Body of pancreas (tissue), 4 donors: Measurements from ENCODE around the gene ADK.

Experiments used
- CTCF ChIP-seq, 7 experiments: fragments of 450-650 bp in 4 of 7; fragments of 200-600 bp in 3 of 7; sonication (generic) in 3 of 7; IDR thresholded peaks; one replicate each; pipeline ENCODE4 v1.5.1; 2016 to 2019; ENCODE audit warnings: antibody characterized with exemption in 7 of 7
- POLR2A ChIP-seq, 3 donors: fragments of 450-650 bp; IDR thresholded peaks; one replicate each; pipeline ENCODE4 v1.6.1; 2016; ENCODE audit warnings: antibody characterized with exemption in 3 of 3, mild to moderate bottlenecking in 2 of 3

- TF ChIP-seq CTCF (IDR thresholded peaks at IDR 0.05): no peak
- no peak for TF ChIP-seq POLR2A (IDR thresholded peaks at IDR 0.05)
Observed at GRCh38 chr10:74624501-74624900, 473.5 kb downstream of the ADK start.
